ENCODE results near the gene IRF1. TPM values are rescaled to one million over a fixed set of nuclear protein-coding genes. Genes with fewer than 3 reads are reported as not detected.
A peak's percentile ranks its signal among the peaks of the same experiment; 100 is the strongest.

The IRF1 gene
- total RNA-seq, 4 donors from 2014 or later, result 5.5 to 20.6 (median 8.4) TPM

DNA sequence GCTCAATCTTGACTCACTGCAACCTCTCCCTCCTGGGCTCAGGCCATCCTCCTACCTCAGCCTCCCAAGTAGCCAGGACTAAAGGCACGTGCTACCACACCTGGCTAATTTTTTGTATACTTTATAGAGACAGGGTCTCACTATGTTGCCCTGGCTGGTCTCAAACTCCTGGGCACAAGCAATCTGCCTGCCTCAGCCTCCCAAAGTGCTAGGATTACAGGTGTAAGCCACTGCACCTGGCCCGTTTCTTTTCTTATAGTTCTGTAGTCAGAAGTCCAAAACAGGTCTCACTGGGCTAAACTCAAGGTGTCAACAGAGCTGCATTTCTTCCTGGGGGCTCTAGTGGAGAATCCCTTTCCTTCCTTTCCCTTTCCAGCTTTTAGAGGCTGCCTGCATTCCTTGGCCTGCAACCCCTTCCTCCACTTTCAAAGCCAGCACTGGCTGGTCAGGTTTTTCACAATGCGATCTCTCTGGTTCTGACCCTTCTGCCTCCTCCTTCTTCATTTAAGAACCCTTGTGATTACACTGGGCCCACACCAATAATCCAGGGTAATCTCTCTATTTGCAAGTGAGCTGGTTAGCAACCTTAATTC lies 16.3 kb downstream of the IRF1 start:
- no peak overlapping the region for H3K27ac ChIP-seq
- no peaks in the 10 kb centered on the region for H3K36me3 ChIP-seq
- in situ Hi-C loops (cut with MboI; ENCODE audit: low sequenced_read_pairs in 4 of 4) (no loop called here), intact Hi-C loops (cut with DNase I; ENCODE audit: low total_unique reads) (no loop called here)
- H3K4me1 ChIP-seq, result no peaks in the 10 kb centered on the region
- ATAC-seq (no peak), DNase-seq (peak in 1 of 2 donors; percentile 3)
- H3K9me3 ChIP-seq, result no peaks in the 10 kb centered on the region
- TF ChIP-seq CTCF (IDR thresholded peaks at IDR 0.05 in 4 of 5, conservative IDR thresholded peaks at IDR 0.05 in 1 of 5) (no peak), POLR2A (IDR thresholded peaks at IDR 0.05) (no peak)
- no peak overlapping the region for H3K4me3 ChIP-seq
- H3K27me3 ChIP-seq, result no peaks in the 10 kb centered on the region

DNA sequence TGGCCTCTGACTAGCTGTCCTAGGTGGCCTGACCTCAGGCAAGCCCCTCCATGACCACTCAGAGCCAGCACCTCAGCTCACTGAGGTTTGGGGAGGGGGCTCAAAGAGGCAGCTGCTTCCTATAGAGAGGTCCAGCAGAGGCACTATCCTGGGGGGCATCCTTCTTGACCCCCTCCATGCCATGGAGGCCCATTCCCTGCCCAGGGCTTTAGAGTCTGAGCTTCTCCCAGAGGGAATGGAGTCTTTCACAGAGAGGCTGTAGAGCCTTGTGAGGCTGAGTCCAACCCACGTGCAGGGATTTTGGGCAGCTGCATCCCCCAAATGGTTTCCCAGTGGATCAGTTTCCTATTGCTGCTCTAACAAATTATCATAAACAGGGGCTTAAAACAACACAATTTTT lies 16.9 kb downstream of the IRF1 start:
- intact Hi-C loops (cut with DNase I; ENCODE audit: low total_unique reads) (no loop called here), in situ Hi-C loops (cut with MboI; ENCODE audit: low sequenced_read_pairs in 4 of 4) (no loop called here)
- Histone ChIP-seq H3K9me3 (no peaks in the 10 kb centered on the region), H3K27me3 (no peaks in the 10 kb centered on the region), H3K36me3 (no peaks in the 10 kb centered on the region), H3K4me1 (no peaks in the 10 kb centered on the region), H3K4me3 (no peak overlapping the region), H3K27ac (no peak overlapping the region)
- no peak for TF ChIP-seq POLR2A (IDR thresholded peaks at IDR 0.05)
- no peak for TF ChIP-seq CTCF (IDR thresholded peaks at IDR 0.05 in 4 of 5, conservative IDR thresholded peaks at IDR 0.05 in 1 of 5)
- peak in 1 of 2 donors; percentile 7 for DNase-seq
- ATAC-seq, result no peak

DNA sequence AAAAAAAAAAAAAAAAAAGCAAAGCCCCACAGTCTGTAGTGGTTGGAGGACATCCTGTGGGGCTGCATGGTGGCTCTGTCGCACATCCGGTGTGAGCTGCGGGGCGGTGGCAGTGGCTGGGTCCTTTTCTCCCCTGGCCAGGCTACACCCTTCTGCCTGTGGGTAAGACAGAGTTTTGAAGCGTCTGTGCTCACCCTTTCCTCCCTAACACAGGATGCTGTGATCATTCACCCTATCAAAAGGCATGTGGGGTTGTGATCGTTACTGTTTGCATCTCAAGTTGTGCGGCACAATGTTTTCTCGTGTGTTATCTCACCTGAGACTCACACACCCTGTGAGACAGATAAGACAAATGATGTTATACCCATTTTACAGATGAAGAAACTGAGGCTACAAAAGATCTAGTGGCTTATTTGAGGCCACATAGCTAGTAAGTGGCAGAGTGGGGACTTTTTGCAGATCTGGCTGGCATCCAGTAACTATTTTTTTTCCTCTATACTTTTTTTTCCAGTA lies 17.5 kb downstream of the IRF1 start:
- Histone ChIP-seq H3K4me1 (no peaks in the 10 kb centered on the region), H3K27ac (no peak overlapping the region), H3K4me3 (no peak overlapping the region), H3K36me3 (no peaks in the 10 kb centered on the region), H3K27me3 (no peaks in the 10 kb centered on the region), H3K9me3 (no peaks in the 10 kb centered on the region)
- in situ Hi-C loops (cut with MboI; ENCODE audit: low sequenced_read_pairs in 4 of 4), result no loop called here
- TF ChIP-seq CTCF (IDR thresholded peaks at IDR 0.05 in 4 of 5, conservative IDR thresholded peaks at IDR 0.05 in 1 of 5) (no peak), POLR2A (IDR thresholded peaks at IDR 0.05) (no peak)
- intact Hi-C loops (cut with DNase I; ENCODE audit: low total_unique reads), result no loop called here
- ATAC-seq, result no peak
- DNase-seq, result no peak

DNA sequence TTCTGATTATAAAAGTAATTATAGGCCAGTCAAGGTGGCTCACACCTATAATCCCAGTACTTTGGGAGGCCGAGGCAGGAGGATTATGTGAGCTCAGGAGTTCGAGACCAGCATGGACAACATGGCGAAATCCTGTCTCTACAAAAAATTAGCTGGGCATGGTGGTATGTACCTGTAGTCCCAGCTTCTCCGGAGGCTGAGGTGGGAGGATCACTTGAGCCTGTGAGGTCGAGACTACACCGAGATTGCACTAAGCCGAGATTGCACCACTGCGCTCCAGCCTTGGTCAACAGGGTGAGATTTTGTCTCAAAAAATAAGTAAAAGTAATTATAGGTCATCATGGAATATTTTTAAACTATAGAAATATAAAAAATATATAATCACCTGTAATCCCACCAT lies 18.1 kb downstream of the IRF1 start:
- intact Hi-C loops (cut with DNase I; ENCODE audit: low total_unique reads) (no loop called here), in situ Hi-C loops (cut with MboI; ENCODE audit: low sequenced_read_pairs in 4 of 4) (no loop called here)
- no peaks in the 10 kb centered on the region for H3K36me3 ChIP-seq
- no peaks in the 10 kb centered on the region for H3K9me3 ChIP-seq
- no peak overlapping the region for H3K4me3 ChIP-seq
- TF ChIP-seq POLR2A (IDR thresholded peaks at IDR 0.05), result no peak
- no peak for TF ChIP-seq CTCF (IDR thresholded peaks at IDR 0.05 in 4 of 5, conservative IDR thresholded peaks at IDR 0.05 in 1 of 5)
- no peak overlapping the region for H3K27ac ChIP-seq
- DNase-seq (no peak), ATAC-seq (no peak)
- no peaks in the 10 kb centered on the region for H3K4me1 ChIP-seq
- H3K27me3 ChIP-seq, result no peaks in the 10 kb centered on the region

- H3K4me1 ChIP-seq, result peaks cover 0 to 2% of the 10 kb centered on the region in 2 donors
- H3K36me3 ChIP-seq, result no peaks in the 10 kb centered on the region
- ATAC-seq (no peak), DNase-seq (no peak)
- TF ChIP-seq POLR2A (IDR thresholded peaks at IDR 0.05) (no peak), CTCF (IDR thresholded peaks at IDR 0.05 in 4 of 5, conservative IDR thresholded peaks at IDR 0.05 in 1 of 5) (no peak)
- no peak overlapping the region for H3K4me3 ChIP-seq
- H3K27ac ChIP-seq, result no peak overlapping the region
- in situ Hi-C loops (cut with MboI; ENCODE audit: low sequenced_read_pairs in 4 of 4) (no loop called here), intact Hi-C loops (cut with DNase I; ENCODE audit: low total_unique reads) (no loop called here)
- no peaks in the 10 kb centered on the region for H3K9me3 ChIP-seq
- H3K27me3 ChIP-seq, result no peaks in the 10 kb centered on the region
Observed at GRCh38 chr5:132471944-132472343, 18.6 kb downstream of the IRF1 start.

Measured in gastrocnemius medialis (tissue), 4 donors.